Neural cell (in vitro differentiated cells): ENCODE results near the gene VKORC1. TPM values are rescaled to one million over a fixed set of nuclear protein-coding genes. Genes with fewer than 3 reads are reported as not detected.

Source experiments
- H2AFZ ChIP-seq: fragments of 200-600, 300-800 bp; sonication (generic), shearing (Covaris generic); 2 replicates; pipeline ENCODE4 v1.6.0; 2014; ENCODE audit warnings: low read depth, mild to moderate bottlenecking, antibody characterized with exemption, low read length, moderate library complexity
- H3F3A ChIP-seq: fragments of 200-600 bp; shearing (Covaris generic); 2 replicates; pipeline ENCODE4 v1.6.1; 2016; ENCODE audit warnings: mild to moderate bottlenecking, moderate library complexity, mixed read lengths, antibody characterized with exemption, low read length; ENCODE audit not compliant: insufficient read depth, poor library complexity, severe bottlenecking
- H3K27ac ChIP-seq: fragments of 200-600, 300-800 bp; sonication (generic), shearing (Covaris generic); 2 replicates; pipeline ENCODE4 v1.5.1; 2014; ENCODE audit warnings: mild to moderate bottlenecking, low read length, moderate library complexity
- H3K27me3 ChIP-seq: fragments of 300-800, 200-600 bp; sonication (generic), shearing (Covaris generic); 2 replicates; pipeline ENCODE4 v1.6.0; 2014; ENCODE audit warnings: mild to moderate bottlenecking, low read depth, low read length, moderate library complexity; ENCODE audit not compliant: insufficient read depth
- H3K36me3 ChIP-seq: fragments of 300-800, 200-600 bp; sonication (generic), shearing (Covaris generic); 2 replicates; pipeline ENCODE4 v1.5.1; 2014; ENCODE audit warnings: mild to moderate bottlenecking, antibody characterized with exemption, low read length, moderate library complexity; ENCODE audit not compliant: insufficient read depth
- H3K4me2 ChIP-seq: fragments of 300-800, 200-600 bp; sonication (generic), shearing (Covaris generic); 2 replicates; pipeline ENCODE4 v1.6.0; 2014; ENCODE audit warnings: mild to moderate bottlenecking, low read length
- H3K4me3 ChIP-seq: fragments of 300-800, 200-600 bp; sonication (generic), shearing (Covaris generic); 2 replicates; pipeline ENCODE4 v1.5.1; 2014; ENCODE audit warnings: mild to moderate bottlenecking, low read length, moderate library complexity
- H3K79me2 ChIP-seq: fragments of 200-600 bp; shearing (Covaris generic); replicated peaks from 2 replicates; pipeline ENCODE4 v1.6.0; 2014; ENCODE audit warnings: mild to moderate bottlenecking, low read length, moderate library complexity; ENCODE audit not compliant: insufficient read depth
- H3K9ac ChIP-seq: fragments of 300-800, 200-600 bp; sonication (generic), shearing (Covaris generic); 2 replicates; pipeline ENCODE4 v1.6.1; 2016; ENCODE audit warnings: mild to moderate bottlenecking, low read length, mixed read lengths
- H3K9me2 ChIP-seq: fragments of 200-600 bp; shearing (Covaris generic); 2 replicates; pipeline ENCODE4 v1.6.1; 2016; ENCODE audit warnings: mild to moderate bottlenecking, low read length, mixed read lengths; ENCODE audit not compliant: insufficient read depth
- H3K9me3 ChIP-seq: fragments of 200-600, 300-800 bp; sonication (generic), shearing (Covaris generic); 2 replicates; pipeline ENCODE4 v1.6.1; 2016; ENCODE audit warnings: mild to moderate bottlenecking, mixed run types, low read length, moderate library complexity, mixed read lengths
- H4K20me1 ChIP-seq: fragments of 200-600 bp; shearing (Covaris generic); 2 replicates; pipeline ENCODE4 v1.6.1; 2016; ENCODE audit warnings: mild to moderate bottlenecking, mixed run types; ENCODE audit not compliant: insufficient read depth
- CTCF ChIP-seq: fragments of 450-650 bp; IDR thresholded peaks from 2 replicates; pipeline ENCODE4 v1.5.1; 2014; ENCODE audit warnings: antibody characterized with exemption, mild to moderate bottlenecking, moderate library complexity; ENCODE audit not compliant: poor library complexity, severe bottlenecking
- EP300 ChIP-seq: fragments of 450-650 bp; conservative IDR thresholded peaks from 2 replicates; pipeline ENCODE4 v1.6.1; 2014; ENCODE audit warnings: antibody characterized with exemption, mild to moderate bottlenecking, moderate library complexity; ENCODE audit not compliant: poor library complexity, severe bottlenecking
- EZH2 ChIP-seq: fragments of 200-600, 300-800 bp; shearing (Covaris generic), sonication (generic); IDR thresholded peaks from 2 replicates; pipeline ENCODE4 v1.6.1; 2014; ENCODE audit warnings: antibody characterized with exemption, low read length, borderline replicate concordance, mild to moderate bottlenecking; ENCODE audit not compliant: insufficient read depth, poor library complexity, severe bottlenecking
- MXI1 ChIP-seq: fragments of 450-650 bp; conservative IDR thresholded peaks from 2 replicates; pipeline ENCODE4 v1.6.1; 2014; ENCODE audit warnings: antibody characterized with exemption, mild to moderate bottlenecking; ENCODE audit not compliant: poor library complexity, severe bottlenecking
- POLR2AphosphoS5 ChIP-seq: IDR thresholded peaks from 2 replicates; pipeline ENCODE4 v1.6.1; 2012
- RAD21 ChIP-seq: fragments of 450-650 bp; conservative IDR thresholded peaks from 2 replicates; pipeline ENCODE4 v1.6.1; 2014; ENCODE audit warnings: antibody characterized with exemption, mild to moderate bottlenecking, moderate library complexity
- REST ChIP-seq: IDR thresholded peaks from 2 replicates; pipeline ENCODE4 v1.6.1; 2012; ENCODE audit warnings: borderline replicate concordance
- SMC3 ChIP-seq: fragments of 450-650 bp; conservative IDR thresholded peaks from 2 replicates; pipeline ENCODE4 v1.6.1; 2014; ENCODE audit warnings: antibody characterized with exemption, mild to moderate bottlenecking, moderate library complexity; ENCODE audit not compliant: poor library complexity
- TAF1 ChIP-seq: IDR thresholded peaks from 2 replicates; pipeline ENCODE4 v1.6.1; 2012; ENCODE audit warnings: low read depth
- polyA plus RNA-seq: library from polyadenylated mRNA; depleted of rRNA; stranded (reverse); fragments of >200 nt; gene quantifications from 2 replicates; pipeline ENCODE4 v1.2.3, GENCODE V29; 2014

The VKORC1 gene
- polyA plus RNA-seq, 1 donor from 2014 or later: 105 TPM

GRCh38 chr16:31084584-31085302 lies 9.9 kb downstream of the VKORC1 start:
- no peak overlapping the region for H3K27ac ChIP-seq
- H3K79me2 ChIP-seq: no peaks in the 10 kb centered on the region
- H2AFZ ChIP-seq: no peak overlapping the region
- H3F3A ChIP-seq: no peaks in the 10 kb centered on the region
- H3K4me3 ChIP-seq: no peak overlapping the region
- H3K9me3 ChIP-seq: no peaks in the 10 kb centered on the region
- H4K20me1 ChIP-seq: no peaks in the 10 kb centered on the region
- peaks cover 5% of the 10 kb centered on the region for H3K36me3 ChIP-seq
- TF ChIP-seq RAD21: no peak
- no peak for TF ChIP-seq EP300
- TF ChIP-seq MXI1: no peak
- TF ChIP-seq REST: no peak
- TF ChIP-seq SMC3: no peak
- TF ChIP-seq CTCF: no peak
- TF ChIP-seq EZH2: no peak
- TF ChIP-seq POLR2AphosphoS5: no peak
- no peak for TF ChIP-seq TAF1
- no peaks in the 10 kb centered on the region for H3K9me2 ChIP-seq
- no peak overlapping the region for H3K9ac ChIP-seq
- H3K4me2 ChIP-seq: no peak overlapping the region
- no peaks in the 10 kb centered on the region for H3K27me3 ChIP-seq

GRCh38 chr16:31083981-31084380 lies 10.6 kb downstream of the VKORC1 start:
- Histone ChIP-seq H3K9me3 (no peaks in the 10 kb centered on the region), H3F3A (no peaks in the 10 kb centered on the region), H3K9me2 (no peaks in the 10 kb centered on the region), H3K79me2 (no peaks in the 10 kb centered on the region), H3K27me3 (no peaks in the 10 kb centered on the region), H2AFZ (no peak overlapping the region), H3K9ac (no peak overlapping the region), H3K36me3 (peaks cover 7% of the 10 kb centered on the region), H3K27ac (no peak overlapping the region), H3K4me3 (no peak overlapping the region), H4K20me1 (no peaks in the 10 kb centered on the region), H3K4me2 (no peak overlapping the region)
- TF ChIP-seq EP300 (no peak), REST (no peak), EZH2 (no peak), POLR2AphosphoS5 (no peak), CTCF (no peak), MXI1 (no peak), SMC3 (no peak), TAF1 (no peak), RAD21 (no peak)
